D341Med (cell line): ENCODE measurements around the gene HSPB9.
A peak's percentile ranks its signal among the peaks of the same experiment; 100 is the strongest.
"Not testable (repeated sequence)": the region's sequence is repeated elsewhere in the genome, so short reads cannot be mapped to it uniquely, and the experiment has no call there.

Source experiments
- DNase-seq: peaks from one replicate; pipeline ENCODE4 v3.0.0; 2012; ENCODE audit warnings: low spot score

Gene HSPB9

DNA sequence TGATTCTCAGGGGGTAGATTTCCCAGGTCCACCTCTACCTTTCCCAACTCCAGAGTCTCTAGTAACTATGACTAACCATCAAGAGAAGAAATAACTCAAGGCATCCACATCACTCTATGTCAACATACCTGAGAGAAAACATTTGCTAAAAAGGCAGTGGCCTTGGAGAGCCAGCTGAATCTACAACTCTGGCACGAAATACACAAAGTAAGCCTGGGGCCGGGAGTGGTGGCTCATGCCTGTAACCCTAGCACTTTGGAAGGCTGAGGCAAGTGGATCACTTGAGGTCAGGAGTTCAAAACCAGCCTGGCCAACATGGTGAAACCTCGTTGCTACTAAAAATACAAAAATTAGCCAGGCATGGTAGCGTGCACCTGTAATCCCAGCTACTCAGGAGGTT, 20.5 kb downstream of the HSPB9 start:
- not testable (repeated sequence) for DNase-seq

DNA sequence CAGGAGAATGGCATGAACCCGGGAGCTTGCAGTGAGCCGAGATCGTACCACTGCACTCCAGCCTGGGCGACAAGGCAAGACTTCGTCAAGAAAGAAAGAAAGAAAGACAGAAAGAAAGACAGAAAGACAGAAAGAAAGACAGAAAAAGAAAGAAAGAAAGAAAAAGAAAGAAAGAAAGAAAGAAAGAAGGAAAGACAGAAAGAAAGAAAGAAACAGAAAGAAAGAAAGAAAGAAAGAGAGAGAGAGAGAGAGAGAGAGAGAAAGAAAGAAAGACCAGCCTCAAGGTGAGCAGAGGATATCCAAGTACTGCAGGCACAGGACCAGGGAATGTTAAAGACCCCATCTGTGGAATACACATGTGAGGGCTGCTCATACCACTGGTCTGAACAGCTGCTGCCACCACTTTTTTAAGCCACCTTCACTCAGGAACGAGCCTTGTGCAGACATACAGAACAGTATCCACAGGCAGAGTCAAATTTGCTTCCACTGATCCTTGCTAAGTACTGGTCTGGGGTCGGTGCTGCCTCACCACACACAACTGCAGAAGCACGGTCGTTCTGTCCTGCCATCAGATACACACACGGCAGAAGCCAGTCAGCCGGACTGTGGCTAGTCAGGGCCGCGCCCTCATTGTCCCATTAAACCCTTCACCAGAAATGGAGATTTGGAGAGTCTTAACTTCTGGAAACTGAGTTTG, 24.5 kb downstream of the HSPB9 start:
- DNase-seq: no peak

DNA sequence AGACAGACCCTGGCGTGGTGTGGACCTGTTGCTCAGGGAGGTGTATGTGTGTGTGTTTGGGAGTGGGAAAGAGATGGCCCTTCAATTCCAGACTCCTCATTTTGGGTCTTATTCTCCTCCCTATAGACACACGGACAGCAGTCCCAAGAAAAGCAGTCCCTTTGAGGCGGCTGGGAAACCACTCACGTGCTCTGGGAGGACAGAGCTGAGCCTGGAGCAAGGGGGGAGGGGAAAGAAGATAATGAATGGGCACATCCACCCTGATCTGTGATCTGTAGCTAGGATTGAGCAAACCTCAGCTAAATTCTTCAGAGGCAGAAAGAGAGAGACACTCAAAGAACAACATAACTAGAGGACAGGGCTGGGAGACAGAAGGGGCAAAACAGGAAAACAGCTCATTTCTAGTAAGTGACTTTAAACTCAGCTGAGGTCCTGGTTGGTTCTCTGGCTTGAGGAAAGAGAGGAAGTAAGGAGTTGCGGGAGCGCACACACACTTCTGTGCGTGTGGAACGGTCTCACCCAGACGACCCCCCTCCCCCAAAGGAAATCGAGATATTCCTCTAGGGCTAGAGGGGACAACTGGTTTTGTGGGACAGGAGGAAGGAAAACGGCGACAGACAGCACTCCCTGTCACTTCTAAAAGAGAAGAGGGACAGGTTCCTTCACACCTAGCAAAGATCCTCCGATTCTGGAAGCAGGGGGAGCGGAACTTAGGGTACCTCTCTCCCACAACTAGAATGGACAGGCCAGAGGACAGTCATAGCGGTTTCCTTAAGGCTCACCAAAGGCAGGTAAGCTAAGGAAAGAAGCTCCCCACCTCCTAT, 31.5 kb downstream of the HSPB9 start:
- no peak for DNase-seq

DNA sequence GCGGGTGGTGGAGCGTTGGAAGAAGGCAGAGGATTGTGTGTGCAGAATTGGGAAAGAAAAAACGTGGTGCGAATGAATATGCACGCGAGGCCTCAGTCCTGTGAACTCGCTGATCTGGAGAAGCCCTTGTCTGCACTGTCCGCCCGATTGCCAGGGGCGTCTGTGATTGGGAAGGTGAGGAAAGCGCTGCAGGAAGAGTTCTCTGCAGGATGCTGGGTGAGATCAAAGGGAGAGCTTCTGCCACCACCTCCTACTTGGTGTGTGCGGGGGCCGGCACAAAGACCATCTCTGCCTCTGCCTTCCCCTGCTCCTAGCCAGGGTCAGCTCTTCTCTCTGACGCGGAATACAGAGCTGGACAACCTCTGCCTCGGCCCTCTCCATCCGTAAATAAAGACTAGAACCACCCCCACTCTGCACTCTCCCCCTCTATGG, 33.0 kb downstream of the HSPB9 start:
- DNase-seq: no peak

DNA sequence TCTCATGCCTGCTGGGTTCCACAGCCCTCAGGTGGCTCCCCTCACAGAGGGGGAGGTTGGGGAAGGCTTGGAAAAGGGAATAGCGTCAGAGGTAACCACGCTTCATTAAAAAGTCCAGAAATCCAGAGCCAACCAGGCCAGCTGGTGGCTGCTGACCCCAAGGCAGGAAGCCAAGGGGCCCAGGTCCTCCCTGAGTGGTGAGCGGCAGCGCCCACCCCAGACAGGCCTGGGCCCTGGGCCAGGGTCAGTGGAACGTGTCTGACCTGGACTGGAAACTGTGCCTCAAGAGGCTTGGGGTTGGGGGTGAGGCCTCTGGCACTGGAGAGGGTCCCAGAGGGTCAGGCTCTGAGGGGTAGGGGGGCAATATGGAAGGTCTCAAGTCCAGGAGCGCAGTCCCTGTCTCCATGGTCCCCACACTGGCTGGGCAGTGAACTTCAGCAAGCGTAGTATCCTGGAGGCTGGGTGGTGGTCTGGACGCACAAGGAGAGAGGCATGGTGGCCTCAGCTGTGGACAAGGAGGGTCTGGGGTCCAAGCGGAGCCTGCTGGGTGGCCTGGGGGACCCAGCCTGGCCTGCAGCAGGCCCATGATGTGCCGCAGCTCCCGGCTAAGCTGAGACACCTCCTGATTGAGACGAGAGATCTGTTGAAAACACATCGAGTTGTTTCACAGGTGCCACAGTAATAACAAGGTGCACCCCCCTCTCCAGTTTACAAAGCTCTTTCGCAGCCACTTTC, 37.4 kb downstream of the HSPB9 start:
- DNase-seq: no peak

DNA sequence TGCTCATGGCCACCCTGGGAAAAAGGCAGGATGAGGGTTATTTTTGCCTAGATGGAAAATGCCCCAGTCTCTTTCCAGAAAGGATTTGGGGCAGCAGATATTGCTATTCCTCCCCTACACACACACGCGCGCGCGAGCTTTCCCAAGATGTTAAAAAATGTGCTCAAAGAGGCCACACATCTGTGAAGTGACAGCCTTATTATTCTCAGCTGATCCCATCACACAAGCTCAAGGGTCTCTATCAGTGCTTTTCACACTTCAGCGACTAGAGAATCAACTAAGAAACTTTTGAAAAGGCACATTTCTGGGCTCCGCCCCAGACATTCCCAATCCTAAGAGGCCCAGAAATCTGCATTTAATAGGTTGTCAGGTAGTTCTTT, 37.9 kb downstream of the HSPB9 start:
- DNase-seq: no peak

DNA sequence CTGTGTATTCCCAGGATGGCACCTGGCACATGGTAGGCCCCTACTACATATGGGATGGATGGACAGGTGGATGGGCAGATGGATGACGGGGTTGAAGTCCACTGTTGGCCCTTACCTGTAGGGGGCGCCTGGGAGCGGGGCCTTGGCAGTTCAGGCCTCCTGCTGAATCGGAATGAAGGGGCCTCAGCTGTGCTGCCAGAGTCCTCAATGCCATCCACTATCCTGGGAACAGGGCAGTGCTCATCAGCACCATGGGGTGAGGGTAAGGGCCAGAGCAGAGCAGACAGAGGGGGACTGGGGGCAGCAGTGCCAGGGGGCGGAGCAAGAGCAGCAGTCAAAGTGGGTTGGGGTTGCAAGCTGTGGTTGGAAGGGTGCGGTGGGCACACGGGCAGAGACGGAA, 40.5 kb downstream of the HSPB9 start:
- peak; percentile 71 for DNase-seq

GRCh38 chr17:42163696-42164407, 41.2 kb downstream of the HSPB9 start:
- no peak for DNase-seq

- DNase-seq: no peak
Measured at GRCh38 chr17:42165751-42166150, 43.1 kb downstream of the HSPB9 start.

DNA sequence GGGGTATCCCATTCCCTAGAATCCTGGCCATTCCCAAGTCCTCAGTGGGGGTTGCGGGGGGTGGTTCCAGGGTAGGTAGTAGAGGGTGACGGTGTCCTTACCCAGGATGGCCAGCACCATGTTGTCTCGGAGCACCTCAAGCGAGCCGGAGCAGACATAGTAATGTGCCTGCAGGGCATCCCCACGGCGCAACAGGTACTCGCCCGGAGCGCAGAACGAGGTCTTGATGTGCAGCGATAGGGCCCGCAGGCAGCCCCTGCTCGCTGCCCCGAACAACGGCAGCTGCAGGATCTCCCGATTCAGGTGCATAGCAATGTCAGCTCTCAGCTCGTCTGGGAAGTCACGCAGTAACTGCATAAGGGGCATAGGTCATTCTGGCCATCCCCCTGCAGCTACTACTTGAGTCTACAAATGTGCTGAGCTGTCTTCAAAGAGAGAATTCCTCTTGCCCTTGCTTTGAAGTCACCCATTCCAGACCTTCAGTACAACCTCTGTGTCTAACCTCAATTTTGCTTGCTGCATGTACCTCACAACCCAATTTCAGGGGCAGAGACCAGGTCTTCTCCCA, 43.7 kb downstream of the HSPB9 start:
- no peak for DNase-seq

DNA sequence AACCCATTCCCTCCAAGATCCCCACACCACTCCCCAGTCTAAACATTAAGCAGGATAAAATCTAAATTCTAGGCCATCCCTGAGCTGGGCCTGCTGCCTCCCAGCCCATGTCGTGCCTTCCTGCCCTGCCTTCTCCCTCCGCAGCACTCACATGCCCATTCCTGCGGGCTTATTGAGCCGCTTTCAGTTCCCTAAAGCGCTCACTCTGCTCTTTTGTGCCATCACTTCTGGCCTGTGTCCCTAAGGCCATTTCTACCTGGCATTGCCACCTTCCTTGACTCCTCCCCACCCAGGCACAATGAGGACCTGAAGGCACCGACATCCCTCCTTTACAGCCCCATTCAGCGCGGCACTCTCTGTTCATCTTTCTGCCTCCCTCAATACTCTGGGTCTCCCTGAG, 45.2 kb downstream of the HSPB9 start:
- no peak for DNase-seq

DNA sequence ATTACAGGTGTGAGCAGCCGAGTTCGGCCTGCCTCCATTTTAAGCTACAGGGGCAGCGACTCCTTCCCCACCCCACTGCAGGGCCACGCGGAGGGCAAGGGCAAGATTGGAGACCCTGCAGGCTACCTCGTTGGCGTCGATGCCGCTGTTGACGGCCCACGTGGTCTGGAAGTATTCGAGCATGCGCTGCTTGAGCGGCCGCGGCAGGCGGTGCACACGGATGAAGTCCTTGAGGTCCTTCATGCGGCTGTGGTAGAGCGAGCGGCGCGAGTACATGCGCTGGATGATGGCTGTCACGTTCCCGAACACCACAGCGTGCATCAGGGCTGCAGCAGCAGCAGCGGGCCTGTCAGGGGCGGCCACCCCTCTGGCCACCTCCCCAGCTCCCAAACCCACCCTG, 46.7 kb downstream of the HSPB9 start:
- no peak for DNase-seq

- DNase-seq: no peak
Measured at GRCh38 chr17:42171831-42172230, 49.2 kb downstream of the HSPB9 start.
